ENCODE results near the gene DOCK2. TPM values are rescaled to one million over a fixed set of nuclear protein-coding genes. Genes with fewer than 3 reads are reported as not detected.
"Not testable (repeated sequence)": the region's sequence is repeated elsewhere in the genome, so short reads cannot be mapped to it uniquely, and the experiment has no call there.

Gene DOCK2
- total and polyA plus RNA-seq, 5 donors from 2014 or later = 65.9 to 354 (median 71.1) TPM

DNA sequence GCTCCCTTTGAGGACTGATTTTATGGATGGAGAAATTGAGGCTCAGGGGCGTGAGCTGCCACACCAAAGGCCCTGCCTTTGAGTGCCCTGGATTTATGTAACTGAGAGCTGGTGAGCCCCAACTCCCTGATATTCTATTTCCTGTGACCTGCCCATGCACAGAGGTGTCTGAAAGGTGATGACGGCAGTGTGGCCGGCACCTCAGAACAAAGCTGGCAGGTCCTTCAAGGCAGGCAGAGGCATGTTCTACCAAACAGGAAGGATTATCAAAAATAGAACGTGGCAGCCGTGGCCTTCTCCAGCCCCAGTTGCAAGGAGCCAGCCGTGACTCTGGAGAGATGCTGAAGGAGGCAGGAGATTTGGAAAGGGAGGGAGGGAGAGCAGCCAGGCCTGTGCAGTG lies 307.0 kb downstream of the DOCK2 start:
- no peak for ATAC-seq (ENCODE audit: low read depth in 2 of 2)
- H3K27me3 ChIP-seq (ENCODE audit: control insufficient read depth, insufficient read depth, low read length) = no peaks in the 10 kb centered on the region
- DNase-seq = no peak
- no peaks in the 10 kb centered on the region for H3K4me1 ChIP-seq (ENCODE audit: control insufficient read depth, insufficient read depth, low read length, poor library complexity, severe bottlenecking)
- Mint-ChIP-seq H3K4me3 (no peak overlapping the region), H3K9me3 (no peaks in the 10 kb centered on the region), H3K4me1 (peaks cover 7 to 26% (median 13%) of the 10 kb centered on the region in 4 donors), H3K27me3 (no peaks in the 10 kb centered on the region), H3K36me3 (peaks cover 11% of the 10 kb centered on the region), H3K27ac (no peak overlapping the region)
- H3K4me3 ChIP-seq (ENCODE audit: low read depth, low read length) = no peak overlapping the region
- peaks cover 9% of the 10 kb centered on the region for H3K36me3 ChIP-seq (ENCODE audit: control insufficient read depth, insufficient read depth, low read length)
- H3K9me3 ChIP-seq (ENCODE audit: control insufficient read depth in 2 of 2, low read length in 2 of 2) = no peaks in the 10 kb centered on the region
- no peak overlapping the region for H3K27ac ChIP-seq (ENCODE audit: insufficient read depth, low read length, poor library complexity, severe bottlenecking)

DNA sequence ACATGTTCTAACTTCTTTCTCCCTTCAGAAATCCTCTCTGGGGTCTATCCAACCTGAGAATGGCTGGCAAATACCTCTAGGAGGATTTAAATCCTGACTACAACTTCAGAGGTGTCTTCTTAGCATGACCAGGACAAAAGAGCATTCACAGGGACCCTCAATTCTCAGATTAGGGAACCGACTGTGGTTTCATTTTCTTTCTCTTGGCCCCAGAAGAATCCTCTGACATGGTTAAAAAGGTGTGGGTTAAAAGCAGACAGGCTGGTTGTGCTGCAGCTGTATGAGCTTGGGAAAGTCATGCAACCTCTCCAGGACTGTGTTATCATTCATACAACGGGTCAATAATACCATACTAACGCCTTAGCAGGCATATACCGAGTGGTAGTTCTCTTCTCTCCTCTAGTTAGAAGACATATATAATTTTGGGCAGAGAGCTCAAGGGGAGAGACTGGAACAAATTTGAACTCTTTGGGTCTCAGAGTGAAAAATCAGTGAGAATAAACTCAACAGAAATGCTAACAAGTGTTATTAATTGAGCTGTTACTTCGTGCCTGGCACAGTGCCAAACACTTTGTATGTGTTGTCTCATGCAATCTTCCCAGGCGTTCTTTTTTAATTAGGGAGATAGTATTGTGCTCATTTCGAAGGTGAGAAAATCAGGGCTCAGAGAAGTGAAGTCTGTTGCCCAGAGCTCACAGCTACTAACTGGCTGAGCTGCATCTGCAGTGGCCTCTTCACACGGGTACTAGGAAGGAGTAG lies 308.0 kb downstream of the DOCK2 start:
- no peaks in the 10 kb centered on the region for H3K27me3 ChIP-seq (ENCODE audit: control insufficient read depth, insufficient read depth, low read length)
- DNase-seq = no peak
- peaks cover 16% of the 10 kb centered on the region for H3K36me3 ChIP-seq (ENCODE audit: control insufficient read depth, insufficient read depth, low read length)
- no peak overlapping the region for H3K4me3 ChIP-seq (ENCODE audit: low read depth, low read length)
- H3K9me3 Mint-ChIP-seq = no peaks in the 10 kb centered on the region
- peak overlapping the region in 2 of 3 donors; percentile 18 to 61 for H3K27ac Mint-ChIP-seq
- H3K9me3 ChIP-seq (ENCODE audit: control insufficient read depth in 2 of 2, low read length in 2 of 2) = no peaks in the 10 kb centered on the region
- H3K36me3 Mint-ChIP-seq = peaks cover 15% of the 10 kb centered on the region
- H3K4me1 Mint-ChIP-seq = peaks cover 5 to 33% (median 12%) of the 10 kb centered on the region in 4 donors
- no peaks in the 10 kb centered on the region for H3K4me1 ChIP-seq (ENCODE audit: control insufficient read depth, insufficient read depth, low read length, poor library complexity, severe bottlenecking)
- H3K27ac ChIP-seq (ENCODE audit: insufficient read depth, low read length, poor library complexity, severe bottlenecking) = no peak overlapping the region
- no peak for ATAC-seq (ENCODE audit: low read depth in 2 of 2)
- H3K27me3 Mint-ChIP-seq = no peaks in the 10 kb centered on the region
- H3K4me3 Mint-ChIP-seq = peak overlapping the region in 1 of 4 donors; percentile 17

DNA sequence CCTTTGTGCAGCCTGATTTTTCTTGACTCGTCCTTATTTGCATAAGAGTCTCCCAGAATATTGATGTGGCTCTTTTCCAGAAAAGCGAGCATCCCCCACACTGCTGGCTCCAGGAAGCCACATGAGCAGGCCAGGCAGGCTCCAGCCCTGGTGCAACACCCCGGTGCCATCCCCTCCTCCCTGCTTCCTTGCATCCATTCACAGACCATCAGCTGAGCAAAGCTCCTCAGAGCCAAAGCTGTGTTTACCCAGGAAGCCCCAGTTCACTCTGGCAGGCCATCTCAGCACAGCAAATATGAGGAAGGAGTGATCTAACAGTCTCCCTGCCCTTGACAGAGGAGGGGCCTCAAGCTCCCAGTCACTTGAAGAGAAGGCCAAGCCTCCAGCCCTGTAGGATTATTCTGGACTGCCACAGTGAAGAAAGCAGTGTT lies 308.8 kb downstream of the DOCK2 start:
- Mint-ChIP-seq H3K4me1 (peaks cover 5 to 32% (median 12%) of the 10 kb centered on the region in 4 donors), H3K27me3 (no peaks in the 10 kb centered on the region), H3K4me3 (no peak overlapping the region), H3K27ac (peak overlapping the region in 1 of 3 donors; percentile 53), H3K36me3 (peaks cover 22% of the 10 kb centered on the region), H3K9me3 (no peaks in the 10 kb centered on the region)
- no peak for ATAC-seq (ENCODE audit: low read depth in 2 of 2)
- Histone ChIP-seq H3K4me1 (ENCODE audit: control insufficient read depth, insufficient read depth, low read length, poor library complexity, severe bottlenecking) (no peaks in the 10 kb centered on the region), H3K9me3 (ENCODE audit: control insufficient read depth in 2 of 2, low read length in 2 of 2) (no peaks in the 10 kb centered on the region), H3K36me3 (ENCODE audit: control insufficient read depth, insufficient read depth, low read length) (peaks cover 21% of the 10 kb centered on the region), H3K27ac (ENCODE audit: insufficient read depth, low read length, poor library complexity, severe bottlenecking) (no peak overlapping the region), H3K27me3 (ENCODE audit: control insufficient read depth, insufficient read depth, low read length) (no peaks in the 10 kb centered on the region), H3K4me3 (ENCODE audit: low read depth, low read length) (no peak overlapping the region)
- no peak for DNase-seq

DNA sequence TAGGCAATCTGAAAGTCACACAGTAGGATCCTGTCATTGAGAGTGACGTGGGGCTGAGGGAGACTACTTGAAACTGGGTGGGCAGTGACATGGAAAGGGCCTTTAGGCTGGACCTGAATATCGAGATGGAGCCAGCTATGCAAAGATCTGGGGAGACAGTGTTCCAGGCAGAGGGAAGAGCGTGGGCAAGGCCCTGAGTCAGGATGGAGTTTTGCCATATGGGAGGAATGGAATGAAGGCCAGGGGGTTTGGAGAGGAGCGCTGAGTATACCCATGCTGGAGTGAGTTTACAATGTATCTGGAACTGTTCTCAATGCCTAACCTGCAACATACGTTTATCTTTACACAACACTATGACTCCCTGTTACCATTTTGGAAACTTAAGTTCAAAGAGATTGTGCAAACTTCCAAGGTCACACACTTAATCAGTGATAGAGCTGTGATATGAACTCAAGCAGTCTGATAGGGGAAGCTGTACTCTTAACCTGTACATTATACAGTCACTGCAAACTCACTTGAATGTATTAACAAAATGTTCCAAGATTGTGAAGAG lies 309.7 kb downstream of the DOCK2 start:
- Histone ChIP-seq H3K27me3 (ENCODE audit: control insufficient read depth, insufficient read depth, low read length) (no peaks in the 10 kb centered on the region), H3K4me3 (ENCODE audit: low read depth, low read length) (no peak overlapping the region), H3K27ac (ENCODE audit: insufficient read depth, low read length, poor library complexity, severe bottlenecking) (no peak overlapping the region), H3K36me3 (ENCODE audit: control insufficient read depth, insufficient read depth, low read length) (peaks cover 24% of the 10 kb centered on the region), H3K9me3 (ENCODE audit: control insufficient read depth in 2 of 2, low read length in 2 of 2) (no peaks in the 10 kb centered on the region), H3K4me1 (ENCODE audit: control insufficient read depth, insufficient read depth, low read length, poor library complexity, severe bottlenecking) (no peaks in the 10 kb centered on the region)
- H3K27ac Mint-ChIP-seq = peak overlapping the region in 2 of 3 donors; percentile 12 to 20
- H3K4me3 Mint-ChIP-seq = no peak overlapping the region
- DNase-seq (no peak), ATAC-seq (ENCODE audit: low read depth in 2 of 2) (no peak)
- peaks cover 8 to 31% (median 15%) of the 10 kb centered on the region in 4 donors for H3K4me1 Mint-ChIP-seq
- no peaks in the 10 kb centered on the region for H3K27me3 Mint-ChIP-seq
- no peaks in the 10 kb centered on the region for H3K9me3 Mint-ChIP-seq
- H3K36me3 Mint-ChIP-seq = peaks cover 26% of the 10 kb centered on the region

DNA sequence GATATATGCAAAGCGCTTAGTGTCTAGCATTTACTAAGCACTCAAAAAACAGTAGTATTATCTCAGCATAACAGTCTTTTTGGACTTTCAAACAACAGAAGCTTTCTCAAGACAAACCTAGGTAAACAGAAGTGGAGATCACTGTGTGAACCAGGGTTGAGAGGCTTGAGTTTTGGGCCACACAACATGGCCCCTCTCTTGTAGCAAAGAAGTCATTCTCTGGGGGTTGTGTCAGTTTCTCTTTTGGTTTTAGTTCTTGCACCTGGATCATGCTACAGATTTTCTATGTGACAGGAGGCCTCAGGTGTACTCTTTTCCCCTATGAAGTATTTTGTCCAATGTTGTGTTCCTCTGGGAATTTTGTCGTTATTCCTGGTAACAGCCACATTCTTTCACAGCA lies 313.3 kb downstream of the DOCK2 start:
- DNase-seq (no peak), ATAC-seq (ENCODE audit: low read depth in 2 of 2) (no peak)
- Mint-ChIP-seq H3K27ac (peak overlapping the region in 1 of 3 donors; percentile 34), H3K9me3 (no peaks in the 10 kb centered on the region), H3K4me3 (no peak overlapping the region), H3K27me3 (no peaks in the 10 kb centered on the region), H3K36me3 (peaks cover 37% of the 10 kb centered on the region), H3K4me1 (peaks cover 4 to 27% (median 14%) of the 10 kb centered on the region in 4 donors)
- no peak overlapping the region for H3K4me3 ChIP-seq (ENCODE audit: low read depth, low read length)
- H3K9me3 ChIP-seq (ENCODE audit: control insufficient read depth in 2 of 2, low read length in 2 of 2) = no peaks in the 10 kb centered on the region
- H3K27ac ChIP-seq (ENCODE audit: insufficient read depth, low read length, poor library complexity, severe bottlenecking) = no peak overlapping the region
- no peaks in the 10 kb centered on the region for H3K27me3 ChIP-seq (ENCODE audit: control insufficient read depth, insufficient read depth, low read length)
- H3K4me1 ChIP-seq (ENCODE audit: control insufficient read depth, insufficient read depth, low read length, poor library complexity, severe bottlenecking) = no peaks in the 10 kb centered on the region
- H3K36me3 ChIP-seq (ENCODE audit: control insufficient read depth, insufficient read depth, low read length) = peaks cover 28% of the 10 kb centered on the region

DNA sequence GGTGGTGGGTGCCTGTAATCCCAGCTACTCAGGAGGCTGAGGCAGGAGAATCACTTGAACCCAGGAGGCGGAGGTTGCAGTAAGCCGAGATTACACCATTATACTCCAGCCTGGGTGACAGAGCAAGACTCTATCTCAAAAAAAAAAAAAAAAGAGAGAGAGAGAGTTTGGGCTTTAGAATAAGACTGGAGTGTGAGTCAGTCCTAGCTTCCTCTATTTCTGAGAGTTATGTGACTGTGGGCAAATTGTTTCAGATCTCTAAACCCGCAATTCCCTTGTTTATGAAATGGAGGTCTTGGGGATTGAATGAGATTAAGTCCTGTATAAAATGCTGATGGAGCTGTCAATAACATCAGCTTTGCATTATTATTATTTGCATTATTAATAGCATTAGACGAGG lies 316.1 kb downstream of the DOCK2 start:
- not testable (repeated sequence) for H3K9me3 Mint-ChIP-seq; H3K27ac Mint-ChIP-seq; H3K9me3 ChIP-seq (ENCODE audit: control insufficient read depth in 2 of 2, low read length in 2 of 2); H3K27me3 ChIP-seq (ENCODE audit: control insufficient read depth, insufficient read depth, low read length); H3K27me3 Mint-ChIP-seq; H3K4me3 Mint-ChIP-seq; ATAC-seq (ENCODE audit: low read depth in 2 of 2); H3K4me3 ChIP-seq (ENCODE audit: low read depth, low read length); H3K27ac ChIP-seq (ENCODE audit: insufficient read depth, low read length, poor library complexity, severe bottlenecking); H3K4me1 ChIP-seq (ENCODE audit: control insufficient read depth, insufficient read depth, low read length, poor library complexity, severe bottlenecking); DNase-seq
- peaks cover 19% of the 10 kb centered on the region for H3K36me3 ChIP-seq (ENCODE audit: control insufficient read depth, insufficient read depth, low read length)
- Mint-ChIP-seq H3K36me3 (peaks cover 44% of the 10 kb centered on the region), H3K4me1 (peaks cover 4 to 20% (median 14%) of the 10 kb centered on the region in 4 donors)

DNA sequence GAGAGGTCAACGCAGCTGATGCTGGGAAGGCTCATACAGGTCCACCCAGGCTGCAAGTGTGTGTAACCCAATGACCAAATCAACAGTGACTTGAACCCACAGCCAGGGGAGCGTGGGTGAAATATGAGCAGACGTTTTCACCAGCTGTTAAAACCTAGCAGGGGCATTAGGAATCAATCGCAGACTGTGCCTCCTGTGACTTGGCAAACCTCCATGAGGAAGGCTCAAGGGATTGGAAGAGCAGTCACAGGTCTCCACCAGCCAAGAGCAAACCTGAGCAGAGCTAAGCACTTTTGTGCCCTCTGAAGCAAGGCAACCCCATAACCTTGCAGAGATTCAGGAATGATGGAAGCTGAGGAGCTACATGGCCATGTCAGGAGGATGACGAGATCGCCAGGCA lies 317.7 kb downstream of the DOCK2 start:
- H3K27ac Mint-ChIP-seq = peak overlapping the region in 2 of 3 donors; percentile 15 to 78
- no peaks in the 10 kb centered on the region for H3K9me3 Mint-ChIP-seq
- H3K27me3 ChIP-seq (ENCODE audit: control insufficient read depth, insufficient read depth, low read length) = no peaks in the 10 kb centered on the region
- H3K4me3 Mint-ChIP-seq = no peak overlapping the region
- no peak overlapping the region for H3K27ac ChIP-seq (ENCODE audit: insufficient read depth, low read length, poor library complexity, severe bottlenecking)
- H3K9me3 ChIP-seq (ENCODE audit: control insufficient read depth in 2 of 2, low read length in 2 of 2) = no peaks in the 10 kb centered on the region
- peaks cover 4 to 18% (median 12%) of the 10 kb centered on the region in 4 donors for H3K4me1 Mint-ChIP-seq
- peaks cover 44% of the 10 kb centered on the region for H3K36me3 Mint-ChIP-seq
- no peaks in the 10 kb centered on the region for H3K27me3 Mint-ChIP-seq
- H3K4me3 ChIP-seq (ENCODE audit: low read depth, low read length) = no peak overlapping the region
- DNase-seq (no peak), ATAC-seq (ENCODE audit: low read depth in 2 of 2) (no peak)
- H3K4me1 ChIP-seq (ENCODE audit: control insufficient read depth, insufficient read depth, low read length, poor library complexity, severe bottlenecking) = no peaks in the 10 kb centered on the region
- H3K36me3 ChIP-seq (ENCODE audit: control insufficient read depth, insufficient read depth, low read length) = peaks cover 15% of the 10 kb centered on the region

DNA sequence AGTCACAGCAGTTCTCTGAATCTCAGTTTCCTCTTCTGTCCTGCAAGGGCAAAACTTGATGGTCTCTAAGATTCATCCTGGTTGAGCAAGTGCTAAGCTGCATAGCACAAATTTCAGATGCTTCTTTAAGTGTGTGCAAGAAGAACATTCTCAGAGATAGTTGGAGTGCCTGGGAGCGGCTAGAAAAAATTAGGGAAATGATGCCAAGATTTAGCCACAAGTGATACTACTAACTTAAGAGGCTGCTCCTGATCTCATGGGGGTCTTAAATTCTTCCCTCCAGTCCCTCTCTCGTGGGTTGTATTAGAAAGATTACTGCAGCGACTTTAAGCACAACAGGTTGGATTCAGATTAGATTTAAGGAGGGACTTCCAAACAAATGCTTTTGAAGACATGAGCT lies 319.1 kb downstream of the DOCK2 start:
- DNase-seq (no peak), ATAC-seq (ENCODE audit: low read depth in 2 of 2) (no peak)
- H3K36me3 ChIP-seq (ENCODE audit: control insufficient read depth, insufficient read depth, low read length) = peaks cover 7% of the 10 kb centered on the region
- H3K4me3 ChIP-seq (ENCODE audit: low read depth, low read length) = no peak overlapping the region
- no peaks in the 10 kb centered on the region for H3K27me3 Mint-ChIP-seq
- peak overlapping the region in 1 of 3 donors; percentile 28 for H3K27ac Mint-ChIP-seq
- no peaks in the 10 kb centered on the region for H3K9me3 Mint-ChIP-seq
- H3K27ac ChIP-seq (ENCODE audit: insufficient read depth, low read length, poor library complexity, severe bottlenecking) = no peak overlapping the region
- no peaks in the 10 kb centered on the region for H3K4me1 ChIP-seq (ENCODE audit: control insufficient read depth, insufficient read depth, low read length, poor library complexity, severe bottlenecking)
- H3K9me3 ChIP-seq (ENCODE audit: control insufficient read depth in 2 of 2, low read length in 2 of 2) = no peaks in the 10 kb centered on the region
- H3K36me3 Mint-ChIP-seq = peaks cover 35% of the 10 kb centered on the region
- no peaks in the 10 kb centered on the region for H3K27me3 ChIP-seq (ENCODE audit: control insufficient read depth, insufficient read depth, low read length)
- H3K4me3 Mint-ChIP-seq = no peak overlapping the region
- peaks cover 4 to 21% (median 10%) of the 10 kb centered on the region in 4 donors for H3K4me1 Mint-ChIP-seq
